IMR-90 (cell line): ENCODE measurements around the gene ABCA7. TPM values are rescaled to one million over a fixed set of nuclear protein-coding genes. Genes with fewer than 3 reads are reported as not detected.

Experiments
- ATAC-seq: fragments of 200-7000 bp; cut with Tn5 transposase; 2 replicates; pipeline ENCODE4 v1.9.1; 2020; ENCODE audit warnings: low read depth, mild to moderate bottlenecking, moderate library complexity
- BruUV-seq: library from RNA; stranded (reverse); fragments of 400-500 nt; replicated peaks from 2 replicates; lab custom pipeline; 2021; lab: Mats Ljungman, UMichigan
- CTCF ChIA-PET: fragments of 300-600 bp; formaldehyde crosslinking; extraction: SDS; loops from one replicate; lab custom pipeline; 2021; ENCODE audit warnings: antibody characterized with exemption; lab: Yijun Ruan, JAX
- POLR2A ChIA-PET: fragments of 300-600 bp; sonication (Branson Sonifier 250); formaldehyde crosslinking; loops from one replicate; lab custom pipeline; 2022; ENCODE audit warnings: antibody characterized with exemption; ENCODE audit not compliant: unreplicated experiment; lab: Charles Lee
- DNase-seq: peaks from one replicate; pipeline ENCODE4 v3.0.0; 2013
- H2AFZ ChIP-seq: replicated peaks from 2 replicates; pipeline ENCODE3; 2013; ENCODE audit warnings: low read length, mild to moderate bottlenecking; ENCODE audit not compliant: poor library complexity
- H2AK5ac ChIP-seq: 2 replicates; pipeline ENCODE4 v1.6.1; 2013; ENCODE audit warnings: low read depth, low read length, inconsistent platforms
- H2AK9ac ChIP-seq: replicated peaks from 2 replicates; pipeline ENCODE3; 2013; ENCODE audit warnings: mild to moderate bottlenecking, low read depth, low read length, moderate library complexity; ENCODE audit not compliant: poor library complexity
- H2BK120ac ChIP-seq: 2 replicates; pipeline ENCODE4 v1.6.1; 2013; ENCODE audit warnings: low read depth, low read length, inconsistent platforms
- H2BK15ac ChIP-seq: 3 replicates; pipeline ENCODE4 v1.6.1; 2013; ENCODE audit warnings: low read depth, low read length, inconsistent platforms
- H2BK20ac ChIP-seq: 2 replicates; pipeline ENCODE4 v1.6.1; 2013; ENCODE audit warnings: low read depth, mild to moderate bottlenecking, inconsistent platforms, low read length, moderate library complexity
- H2BK5ac ChIP-seq: 2 replicates; pipeline ENCODE4 v1.6.1; 2013; ENCODE audit warnings: mild to moderate bottlenecking, low read depth, low read length, inconsistent platforms; ENCODE audit not compliant: poor library complexity, severe bottlenecking
- H3K14ac ChIP-seq: replicated peaks from 2 replicates; pipeline ENCODE4 v1.6.1; 2013; ENCODE audit warnings: low read depth, low read length, inconsistent platforms
- H3K18ac ChIP-seq: 2 replicates; pipeline ENCODE4 v1.6.1; 2013; ENCODE audit warnings: low read depth, low read length, control low read depth
- H3K23ac ChIP-seq: 2 replicates; pipeline ENCODE4 v1.6.1; 2013; ENCODE audit warnings: low read depth, low read length, inconsistent platforms
- H3K27ac ChIP-seq: 2 replicates; pipeline ENCODE4 v1.5.1; 2013; ENCODE audit warnings: mild to moderate bottlenecking, control low read depth, low read length; ENCODE audit not compliant: insufficient read depth
- H3K27me3 ChIP-seq: 2 replicates; pipeline ENCODE4 v1.6.1; 2013; ENCODE audit warnings: low read length; ENCODE audit not compliant: control insufficient read depth, insufficient read depth
- H3K36me3 ChIP-seq: 2 replicates; pipeline ENCODE4 v1.6.1; 2013; ENCODE audit warnings: low read length, mixed read lengths; ENCODE audit not compliant: control insufficient read depth, insufficient read depth
- H3K4ac ChIP-seq: 2 replicates; pipeline ENCODE4 v1.6.1; 2013; ENCODE audit warnings: low read depth, low read length, inconsistent platforms
- H3K4me1 ChIP-seq: 2 replicates; pipeline ENCODE4 v1.6.1; 2013; ENCODE audit warnings: low read length, mixed read lengths; ENCODE audit not compliant: control insufficient read depth, insufficient read depth
- H3K4me2 ChIP-seq: 2 replicates; pipeline ENCODE4 v1.6.1; 2013; ENCODE audit warnings: low read depth, mild to moderate bottlenecking, control low read depth, low read length, moderate library complexity
- H3K4me3 ChIP-seq: 2 replicates; pipeline ENCODE4 v1.5.1; 2013; ENCODE audit warnings: low read depth, mild to moderate bottlenecking, control low read depth, low read length, moderate library complexity; ENCODE audit not compliant: insufficient read depth
- H3K56ac ChIP-seq: 2 replicates; pipeline ENCODE4 v1.6.1; 2013; ENCODE audit warnings: low read length, inconsistent platforms; ENCODE audit not compliant: insufficient read depth; ENCODE audit errors: extremely low read depth
- H3K79me1 ChIP-seq, 2 experiments: 2 replicates each; pipeline ENCODE4 v1.6.1; 2013; ENCODE audit warnings: low read length in 2 of 2, inconsistent platforms in 1 of 2, low read depth in 1 of 2
- H3K9ac ChIP-seq: 2 replicates; pipeline ENCODE4 v1.6.1; 2013; ENCODE audit warnings: low read depth, low read length, control low read depth
- H3K9me1 ChIP-seq: 2 replicates; pipeline ENCODE4 v1.6.1; 2013; ENCODE audit warnings: low read length, inconsistent platforms; ENCODE audit not compliant: insufficient read depth
- H3K9me3 ChIP-seq: 2 replicates; pipeline ENCODE4 v1.6.1; 2013; ENCODE audit warnings: low read length; ENCODE audit not compliant: control insufficient read depth, insufficient read depth
- H4K20me1 ChIP-seq: 2 replicates; pipeline ENCODE4 v1.6.1; 2013; ENCODE audit warnings: low read length, inconsistent platforms; ENCODE audit not compliant: insufficient read depth
- H4K5ac ChIP-seq: 2 replicates; pipeline ENCODE4 v1.6.1; 2013; ENCODE audit warnings: mild to moderate bottlenecking, low read depth, low read length, control low read depth
- H4K8ac ChIP-seq, 2 experiments: 2 replicates each; pipeline ENCODE4 v1.6.1; 2013; ENCODE audit warnings: low read depth in 2 of 2, low read length in 2 of 2, control low read depth in 1 of 2, inconsistent platforms in 1 of 2
- H4K91ac ChIP-seq: 2 replicates; pipeline ENCODE4 v1.6.1; 2013; ENCODE audit warnings: low read depth, low read length, inconsistent platforms; ENCODE audit not compliant: insufficient read depth
- CEBPB ChIP-seq: IDR thresholded peaks from 2 replicates; pipeline ENCODE4 v1.6.1; 2012; ENCODE audit warnings: low read depth, low read length, improper control_type of control experiment
- CTCF ChIP-seq: conservative IDR thresholded peaks from 2 replicates; pipeline ENCODE4 v1.5.1; 2012; ENCODE audit warnings: mild to moderate bottlenecking, low read depth, low read length, improper control_type of control experiment
- ELK1 ChIP-seq: fragments of 150-350 bp; IDR thresholded peaks from 2 replicates; pipeline ENCODE4 v1.6.1; 2016; ENCODE audit warnings: low read depth, mild to moderate bottlenecking, low read length, moderate library complexity, borderline replicate concordance
- FOS ChIP-seq: fragments of 150-350 bp; IDR thresholded peaks from 2 replicates; pipeline ENCODE4 v1.6.1; 2016; ENCODE audit warnings: low read depth, low read length
- MAZ ChIP-seq: IDR thresholded peaks from 2 replicates; pipeline ENCODE4 v1.6.1; 2012; ENCODE audit warnings: low read depth, mild to moderate bottlenecking, low read length, improper control_type of control experiment, moderate library complexity, borderline replicate concordance
- MXI1 ChIP-seq: IDR thresholded peaks from 2 replicates; pipeline ENCODE4 v1.6.1; 2012; ENCODE audit warnings: low read depth, mild to moderate bottlenecking, low read length, moderate library complexity, borderline replicate concordance
- NFE2L2 ChIP-seq: fragments of 150-350 bp; IDR thresholded peaks from 2 replicates; pipeline ENCODE4 v1.6.1; 2016; ENCODE audit warnings: low read depth, mild to moderate bottlenecking, low read length
- POLR2A ChIP-seq: IDR thresholded peaks from 2 replicates; pipeline ENCODE4 v1.6.1; 2012; ENCODE audit warnings: mild to moderate bottlenecking, low read depth, low read length
- SMC3 ChIP-seq: fragments of 150-350 bp; IDR thresholded peaks from 2 replicates; pipeline ENCODE4 v1.6.1; 2016; ENCODE audit warnings: low read depth, mild to moderate bottlenecking, antibody characterized with exemption, low read length, moderate library complexity
- WGBS, 2 experiments: methylation state at CpG; one replicate each; pipeline versions ENCODE4 v1.1.5 to v1.1.7; 2013; ENCODE audit warnings: missing lambda C conversion rate in 2 of 2; ENCODE audit not compliant: insufficient read length in 1 of 2; ENCODE audit errors: extremely low coverage in 2 of 2; 5-methylcytosine and 5-hydroxymethylcytosine counted together
- dilution Hi-C: fragments of 300-500 bp; cut with HindIII; formaldehyde crosslinking; loops from one replicate; pipeline ENCODE4 v1.14.3; 2018; ENCODE audit warnings: low sequenced_read_pairs; ENCODE audit not compliant: unreplicated experiment
- in situ Hi-C: fragments of 300-500 bp; cut with MboI; formaldehyde crosslinking; loops from 3 replicates; pipeline ENCODE4 v1.14.3; 2019; ENCODE audit warnings: low sequenced_read_pairs, inconsistent platforms, mixed read lengths
- intact Hi-C: fragments of 100-400 bp; cut with micrococcal nuclease; formaldehyde crosslinking; loops from 2 replicates; pipeline ENCODE4 v1.10.0; 2022
- polyA plus RNA-seq, 3 experiments: library from polyadenylated mRNA; depleted of rRNA; stranded (reverse); fragments of >200 nt; gene quantifications; 2 replicates each; pipeline ENCODE4 v1.2.3, GENCODE V29; 2012; ENCODE audit warnings: low replicate concordance in 1 of 3
- total RNA-seq: library from RNA; depleted of rRNA; stranded (reverse); fragments of >200 nt; gene quantifications from 2 replicates; pipeline ENCODE4 v1.2.3, GENCODE V29; 2012

ABCA7 gene
- total and polyA plus RNA-seq, 2 of the 4 experiments (the other 2 are of a cell fraction): 0.36 to 3.3 TPM

- no peak overlapping the region for H3K9ac ChIP-seq
- no peak overlapping the region for H3K14ac ChIP-seq
- no peaks in the 10 kb centered on the region for H3K9me1 ChIP-seq
- peak overlapping the region; percentile 90 for H2AK9ac ChIP-seq
- no peak overlapping the region for H3K23ac ChIP-seq
- peaks cover 5% of the 10 kb centered on the region for H3K4me1 ChIP-seq
- dilution Hi-C loops: no loop called here
- peak; percentile 27 for ATAC-seq
- peak; percentile 40 for TF ChIP-seq FOS
- TF ChIP-seq CEBPB: 0 out of 2 replicates have a peak, but pooled peaks have one; percentile 0
- peak; percentile 45; the same call in 1 of the 2 replicates for TF ChIP-seq MAZ
- TF ChIP-seq POLR2A: no peak
- TF ChIP-seq ELK1: no peak
- TF ChIP-seq NFE2L2: no peak
- no peak for TF ChIP-seq MXI1
- no peak for TF ChIP-seq SMC3
- no peak for TF ChIP-seq CTCF
- H4K20me1 ChIP-seq: 0 out of 2 replicates have a peak, but pooled peaks cover 6% of the 10 kb centered on the region
- H3K4ac ChIP-seq: no peak overlapping the region
- intact Hi-C loops: no loop called here
- DNase-seq: peak; percentile 53
- no peak overlapping the region for H3K56ac ChIP-seq
- H3K4me2 ChIP-seq: peak overlapping the region; percentile 74
- H3K27me3 ChIP-seq: peaks cover 42% of the 10 kb centered on the region
- no peak overlapping the region for H2AK5ac ChIP-seq
- no peak overlapping the region for H2BK15ac ChIP-seq
- H3K27ac ChIP-seq: no peak overlapping the region
- H4K8ac ChIP-seq: no peak overlapping the region
- in situ Hi-C loops: loop anchor here (5.0 kb wide), 1 partner anchor 139 kb away; the partner anchor contains the start of gene CFD
- no peaks in the 10 kb centered on the region for H3K79me1 ChIP-seq
- peaks cover 18% of the 10 kb centered on the region for H3K36me3 ChIP-seq
- no peak overlapping the region for H4K91ac ChIP-seq
- H2BK20ac ChIP-seq: no peak overlapping the region
- ChIA-PET CTCF (no interaction called here), POLR2A (no interaction called here)
- H2BK5ac ChIP-seq: no peak overlapping the region
- H2BK120ac ChIP-seq: no peak overlapping the region
- H3K4me3 ChIP-seq: peak overlapping the region; percentile 9; the same call in 1 of the 2 replicates
- no peak overlapping the region for H4K5ac ChIP-seq
- BruUV-seq: no TSS peak
- WGBS, 2 experiments: 8% methylated on average over 57 of the region's 64 CpGs; no CpG with 5 or more reads in 1 of the 2 experiments
- no peak overlapping the region for H3K18ac ChIP-seq
- no peaks in the 10 kb centered on the region for H3K9me3 ChIP-seq
- H2AFZ ChIP-seq: peak overlapping the region; percentile 47
Observed at GRCh38 chr19:996051-996838, 43.7 kb upstream of the ABCA7 start.
